SK-N-SH treated with all-trans-retinoic acid at 6 μM for 48 hours (cell line): ENCODE data around the gene VSNL1.

Source experiments
- ATAC-seq: fragments of 200-7000 bp; cut with Tn5 transposase; 3 replicates; pipeline ENCODE4 v1.9.1; 2020; ENCODE audit warnings: mild to moderate bottlenecking, moderate library complexity
- ARNTL ChIP-seq: fragments of 450-650 bp; formaldehyde crosslinking; IDR thresholded peaks from 2 replicates; pipeline ENCODE4 v1.5.0; 2020; ENCODE audit warnings: low read depth, mild to moderate bottlenecking, moderate library complexity, borderline replicate concordance
- BACH2 ChIP-seq: fragments of 250-450 bp; sonication (Bioruptor Pico); IDR thresholded peaks from 2 replicates; pipeline ENCODE4 v1.9.0; 2021; ENCODE audit warnings: mild to moderate bottlenecking, borderline replicate concordance
- CSDC2 ChIP-seq: fragments of 250-450 bp; sonication (Bioruptor Pico); IDR thresholded peaks from 2 replicates; pipeline ENCODE4 v1.5.0; 2020; ENCODE audit warnings: mild to moderate bottlenecking, moderate library complexity
- GLIS3 ChIP-seq: fragments of 250-450 bp; sonication (Bioruptor Pico); IDR thresholded peaks from 2 replicates; pipeline ENCODE4 v1.5.0; 2020; ENCODE audit warnings: mild to moderate bottlenecking, moderate library complexity
- OSR1 ChIP-seq: fragments of 250-450 bp; sonication (Bioruptor Pico); IDR thresholded peaks from 2 replicates; pipeline ENCODE4 v1.8.0; 2022; ENCODE audit warnings: moderate library complexity, mild to moderate bottlenecking, inconsistent platforms
- PPARA ChIP-seq: fragments of 250-450 bp; sonication (Bioruptor Pico); IDR thresholded peaks from 2 replicates; pipeline ENCODE4 v1.5.0; 2020; ENCODE audit warnings: mild to moderate bottlenecking, borderline replicate concordance
- RARB ChIP-seq: fragments of 250-450 bp; sonication (Bioruptor Pico); IDR thresholded peaks from 2 replicates; pipeline ENCODE4 v1.8.0; 2021; ENCODE audit warnings: mild to moderate bottlenecking, moderate library complexity
- SNAI2 ChIP-seq: fragments of 250-450 bp; sonication (Bioruptor Pico); IDR thresholded peaks from 2 replicates; pipeline ENCODE4 v1.5.0; 2020; ENCODE audit warnings: mild to moderate bottlenecking, moderate library complexity
- TCF4 ChIP-seq: fragments of 250-450 bp; sonication (Bioruptor Pico); IDR thresholded peaks from 2 replicates; pipeline ENCODE4 v1.8.0; 2021; ENCODE audit warnings: mild to moderate bottlenecking, moderate library complexity, borderline replicate concordance
- TOX ChIP-seq: fragments of 250-450 bp; sonication (Bioruptor Pico); IDR thresholded peaks from 2 replicates; pipeline ENCODE4 v1.8.0; 2021; ENCODE audit warnings: mild to moderate bottlenecking, moderate library complexity, borderline replicate concordance
- ZC3H10 ChIP-seq: fragments of 250-450 bp; sonication (Bioruptor Pico); IDR thresholded peaks from 2 replicates; pipeline ENCODE4 v1.5.1; 2021; ENCODE audit warnings: mild to moderate bottlenecking, moderate library complexity
- ZFP3 ChIP-seq: fragments of 250-450 bp; sonication (Bioruptor Pico); IDR thresholded peaks from 2 replicates; pipeline ENCODE4 v1.5.0; 2020; ENCODE audit warnings: mild to moderate bottlenecking, moderate library complexity
- ZFP30 ChIP-seq: fragments of 450-650 bp; formaldehyde crosslinking; IDR thresholded peaks from 2 replicates; pipeline ENCODE4 v1.5.0; 2022; ENCODE audit warnings: mild to moderate bottlenecking, moderate library complexity
- ZNF565 ChIP-seq: fragments of 450-650 bp; formaldehyde crosslinking; conservative IDR thresholded peaks from 2 replicates; pipeline ENCODE4 v1.5.0; 2020; ENCODE audit warnings: low read depth, mild to moderate bottlenecking, moderate library complexity
- ZNF70 ChIP-seq: fragments of 450-650 bp; formaldehyde crosslinking; IDR thresholded peaks from 2 replicates; pipeline ENCODE4 v1.5.0; 2020; ENCODE audit warnings: mild to moderate bottlenecking, moderate library complexity
- ZNF8 ChIP-seq: fragments of 450-650 bp; formaldehyde crosslinking; IDR thresholded peaks from 2 replicates; pipeline ENCODE4 v1.5.0; 2020; ENCODE audit warnings: mild to moderate bottlenecking, moderate library complexity
- TF ChIP-seq, protein P1 (sequence below): fragments of 250-450 bp; sonication (Bioruptor Pico); IDR thresholded peaks from 2 replicates; pipeline ENCODE4 v1.8.0; 2021; ENCODE audit warnings: low read depth, mild to moderate bottlenecking, moderate library complexity, borderline replicate concordance
- TF ChIP-seq, protein P2 (sequence below): fragments of 250-450 bp; sonication (Bioruptor Pico); IDR thresholded peaks from 2 replicates; pipeline ENCODE4 v1.5.1; 2020; ENCODE audit warnings: low read depth, mild to moderate bottlenecking, moderate library complexity
- TF ChIP-seq, protein P3 (sequence below): fragments of 250-450 bp; sonication (Bioruptor Pico); IDR thresholded peaks from 2 replicates; pipeline ENCODE4 v1.5.0; 2020; ENCODE audit warnings: mild to moderate bottlenecking, moderate library complexity
- TF ChIP-seq, protein P4 (sequence below): fragments of 250-450 bp; sonication (Bioruptor Pico); IDR thresholded peaks from 2 replicates; pipeline ENCODE4 v1.8.0; 2020; ENCODE audit warnings: mild to moderate bottlenecking, moderate library complexity, borderline replicate concordance

VSNL1 gene

DNA sequence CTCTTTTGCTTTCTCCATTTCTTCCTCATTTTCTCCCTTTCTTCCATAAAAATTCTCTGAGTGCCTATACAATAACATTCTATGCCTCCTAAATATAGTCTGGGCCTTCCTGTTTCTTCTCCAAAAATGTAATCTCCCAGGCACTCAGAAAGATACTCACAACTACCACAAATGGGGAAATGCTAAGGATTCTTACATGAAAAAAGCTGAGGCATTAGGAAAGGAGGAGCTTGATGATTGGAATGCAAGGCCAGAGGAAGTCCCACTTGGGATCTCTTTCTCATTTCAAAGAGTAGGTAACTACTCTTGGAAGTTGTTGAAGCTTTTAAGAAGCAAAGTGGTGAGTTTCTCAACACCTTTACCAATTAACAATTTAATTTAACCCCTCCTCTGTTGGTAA is 3.4 kb downstream of the VSNL1 start:
- ATAC-seq: no peak
- TF ChIP-seq CSDC2 (CRISPR knock-in tag) (no peak), RARB (CRISPR knock-in tag) (no peak), ZFP30 (CRISPR knock-in tag) (no peak), ZNF70 (CRISPR knock-in tag) (no peak), ZFP3 (CRISPR knock-in tag) (no peak), ZC3H10 (no peak), GLIS3 (CRISPR knock-in tag) (no peak), PPARA (CRISPR knock-in tag) (no peak), SNAI2 (no peak), ZNF565 (CRISPR knock-in tag) (no peak), TOX (CRISPR knock-in tag) (no peak), ZNF8 (CRISPR knock-in tag) (no peak), BACH2 (CRISPR knock-in tag) (no peak), ARNTL (no peak)
- TF ChIP-seq, protein P1, sequence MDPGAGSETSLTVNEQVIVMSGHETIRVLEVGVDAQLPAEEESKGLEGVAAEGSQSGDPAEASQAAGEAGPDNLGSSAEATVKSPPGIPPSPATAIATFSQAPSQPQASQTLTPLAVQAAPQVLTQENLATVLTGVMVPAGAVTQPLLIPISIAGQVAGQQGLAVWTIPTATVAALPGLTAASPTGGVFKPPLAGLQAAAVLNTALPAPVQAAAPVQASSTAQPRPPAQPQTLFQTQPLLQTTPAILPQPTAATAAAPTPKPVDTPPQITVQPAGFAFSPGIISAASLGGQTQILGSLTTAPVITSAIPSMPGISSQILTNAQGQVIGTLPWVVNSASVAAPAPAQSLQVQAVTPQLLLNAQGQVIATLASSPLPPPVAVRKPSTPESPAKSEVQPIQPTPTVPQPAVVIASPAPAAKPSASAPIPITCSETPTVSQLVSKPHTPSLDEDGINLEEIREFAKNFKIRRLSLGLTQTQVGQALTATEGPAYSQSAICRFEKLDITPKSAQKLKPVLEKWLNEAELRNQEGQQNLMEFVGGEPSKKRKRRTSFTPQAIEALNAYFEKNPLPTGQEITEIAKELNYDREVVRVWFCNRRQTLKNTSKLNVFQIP: no peak
- TF ChIP-seq, protein P2, sequence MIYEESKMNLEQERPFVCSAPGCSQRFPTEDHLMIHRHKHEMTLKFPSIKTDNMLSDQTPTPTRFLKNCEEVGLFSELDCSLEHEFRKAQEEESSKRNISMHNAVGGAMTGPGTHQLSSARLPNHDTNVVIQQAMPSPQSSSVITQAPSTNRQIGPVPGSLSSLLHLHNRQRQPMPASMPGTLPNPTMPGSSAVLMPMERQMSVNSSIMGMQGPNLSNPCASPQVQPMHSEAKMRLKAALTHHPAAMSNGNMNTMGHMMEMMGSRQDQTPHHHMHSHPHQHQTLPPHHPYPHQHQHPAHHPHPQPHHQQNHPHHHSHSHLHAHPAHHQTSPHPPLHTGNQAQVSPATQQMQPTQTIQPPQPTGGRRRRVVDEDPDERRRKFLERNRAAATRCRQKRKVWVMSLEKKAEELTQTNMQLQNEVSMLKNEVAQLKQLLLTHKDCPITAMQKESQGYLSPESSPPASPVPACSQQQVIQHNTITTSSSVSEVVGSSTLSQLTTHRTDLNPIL (CRISPR knock-in tag): no peak
- TF ChIP-seq, protein P3, sequence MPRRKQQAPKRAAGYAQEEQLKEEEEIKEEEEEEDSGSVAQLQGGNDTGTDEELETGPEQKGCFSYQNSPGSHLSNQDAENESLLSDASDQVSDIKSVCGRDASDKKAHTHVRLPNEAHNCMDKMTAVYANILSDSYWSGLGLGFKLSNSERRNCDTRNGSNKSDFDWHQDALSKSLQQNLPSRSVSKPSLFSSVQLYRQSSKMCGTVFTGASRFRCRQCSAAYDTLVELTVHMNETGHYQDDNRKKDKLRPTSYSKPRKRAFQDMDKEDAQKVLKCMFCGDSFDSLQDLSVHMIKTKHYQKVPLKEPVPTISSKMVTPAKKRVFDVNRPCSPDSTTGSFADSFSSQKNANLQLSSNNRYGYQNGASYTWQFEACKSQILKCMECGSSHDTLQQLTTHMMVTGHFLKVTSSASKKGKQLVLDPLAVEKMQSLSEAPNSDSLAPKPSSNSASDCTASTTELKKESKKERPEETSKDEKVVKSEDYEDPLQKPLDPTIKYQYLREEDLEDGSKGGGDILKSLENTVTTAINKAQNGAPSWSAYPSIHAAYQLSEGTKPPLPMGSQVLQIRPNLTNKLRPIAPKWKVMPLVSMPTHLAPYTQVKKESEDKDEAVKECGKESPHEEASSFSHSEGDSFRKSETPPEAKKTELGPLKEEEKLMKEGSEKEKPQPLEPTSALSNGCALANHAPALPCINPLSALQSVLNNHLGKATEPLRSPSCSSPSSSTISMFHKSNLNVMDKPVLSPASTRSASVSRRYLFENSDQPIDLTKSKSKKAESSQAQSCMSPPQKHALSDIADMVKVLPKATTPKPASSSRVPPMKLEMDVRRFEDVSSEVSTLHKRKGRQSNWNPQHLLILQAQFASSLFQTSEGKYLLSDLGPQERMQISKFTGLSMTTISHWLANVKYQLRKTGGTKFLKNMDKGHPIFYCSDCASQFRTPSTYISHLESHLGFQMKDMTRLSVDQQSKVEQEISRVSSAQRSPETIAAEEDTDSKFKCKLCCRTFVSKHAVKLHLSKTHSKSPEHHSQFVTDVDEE (CRISPR knock-in tag): no peak

DNA sequence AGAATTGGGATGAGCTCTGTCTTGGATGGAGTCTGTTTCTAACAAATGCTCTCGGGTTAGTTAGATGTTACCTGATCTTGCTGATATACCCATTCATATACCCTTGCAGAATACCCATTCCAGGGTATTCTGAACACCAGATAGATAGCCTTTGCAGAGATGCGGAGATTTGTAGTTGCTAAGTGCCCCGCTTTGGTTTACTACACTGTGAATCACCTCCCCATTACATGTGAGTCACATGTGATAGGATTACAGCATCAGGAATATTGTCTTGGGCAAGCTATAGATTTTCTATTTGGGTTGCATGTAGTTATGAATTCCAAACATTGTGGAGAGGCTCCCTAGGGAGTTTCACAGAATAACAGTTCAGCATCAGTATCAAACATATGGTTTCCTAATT is 3.8 kb downstream of the VSNL1 start:
- ATAC-seq: no peak
- TF ChIP-seq TCF4 (CRISPR knock-in tag) (no peak), ZFP30 (CRISPR knock-in tag) (no peak), ARNTL (no peak), CSDC2 (CRISPR knock-in tag) (no peak), SNAI2 (no peak), ZNF70 (CRISPR knock-in tag) (no peak), OSR1 (CRISPR knock-in tag) (no peak), GLIS3 (CRISPR knock-in tag) (no peak)
- TF ChIP-seq, protein P1: no peak
- TF ChIP-seq, protein P4, sequence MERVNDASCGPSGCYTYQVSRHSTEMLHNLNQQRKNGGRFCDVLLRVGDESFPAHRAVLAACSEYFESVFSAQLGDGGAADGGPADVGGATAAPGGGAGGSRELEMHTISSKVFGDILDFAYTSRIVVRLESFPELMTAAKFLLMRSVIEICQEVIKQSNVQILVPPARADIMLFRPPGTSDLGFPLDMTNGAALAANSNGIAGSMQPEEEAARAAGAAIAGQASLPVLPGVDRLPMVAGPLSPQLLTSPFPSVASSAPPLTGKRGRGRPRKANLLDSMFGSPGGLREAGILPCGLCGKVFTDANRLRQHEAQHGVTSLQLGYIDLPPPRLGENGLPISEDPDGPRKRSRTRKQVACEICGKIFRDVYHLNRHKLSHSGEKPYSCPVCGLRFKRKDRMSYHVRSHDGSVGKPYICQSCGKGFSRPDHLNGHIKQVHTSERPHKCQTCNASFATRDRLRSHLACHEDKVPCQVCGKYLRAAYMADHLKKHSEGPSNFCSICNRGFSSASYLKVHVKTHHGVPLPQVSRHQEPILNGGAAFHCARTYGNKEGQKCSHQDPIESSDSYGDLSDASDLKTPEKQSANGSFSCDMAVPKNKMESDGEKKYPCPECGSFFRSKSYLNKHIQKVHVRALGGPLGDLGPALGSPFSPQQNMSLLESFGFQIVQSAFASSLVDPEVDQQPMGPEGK: no peak
- TF ChIP-seq, protein P2 (CRISPR knock-in tag): no peak
- TF ChIP-seq, protein P3 (CRISPR knock-in tag): no peak
